GM12801 (cell line): ENCODE results near the gene TTLL10.

ENCODE experiments used
- CTCF ChIP-seq: IDR thresholded peaks from one replicate; pipeline ENCODE4 v1.5.1; 2011; ENCODE audit warnings: control low read depth; ENCODE audit not compliant: insufficient read length; ENCODE audit errors: extremely low read depth

Gene TTLL10

DNA sequence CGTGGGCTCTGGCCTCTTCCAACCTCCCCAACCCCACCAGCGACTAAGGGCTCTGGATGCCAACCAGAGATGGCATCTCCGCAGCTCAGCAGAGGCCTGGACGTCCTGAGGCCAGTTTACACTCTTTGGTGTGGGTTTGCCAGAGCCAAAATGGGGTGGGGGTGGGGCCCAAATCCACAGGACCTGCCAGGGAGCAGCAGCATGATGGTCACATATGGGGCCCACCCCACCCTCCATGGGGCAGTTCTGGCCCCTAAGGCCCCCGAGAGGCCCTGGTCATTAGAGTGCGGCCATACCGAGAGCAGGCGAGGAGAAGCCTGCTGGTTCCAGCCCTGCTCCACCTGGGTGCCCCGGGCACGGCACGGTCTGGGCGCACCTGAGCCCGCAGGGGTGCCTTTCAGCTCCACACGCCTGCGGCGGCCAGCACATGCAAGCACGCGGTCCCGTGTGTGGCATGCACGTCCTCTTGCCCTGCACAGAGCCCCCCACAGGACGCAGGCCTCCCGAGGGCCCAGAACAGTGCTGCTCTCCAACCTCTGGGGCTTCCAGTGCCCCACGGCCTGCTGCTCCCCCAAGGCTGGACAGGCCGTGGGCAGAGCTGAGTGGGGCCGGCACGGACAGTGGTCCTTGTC is 68.0 kb downstream of the TTLL10 start:
- TF ChIP-seq CTCF, result no peak

DNA sequence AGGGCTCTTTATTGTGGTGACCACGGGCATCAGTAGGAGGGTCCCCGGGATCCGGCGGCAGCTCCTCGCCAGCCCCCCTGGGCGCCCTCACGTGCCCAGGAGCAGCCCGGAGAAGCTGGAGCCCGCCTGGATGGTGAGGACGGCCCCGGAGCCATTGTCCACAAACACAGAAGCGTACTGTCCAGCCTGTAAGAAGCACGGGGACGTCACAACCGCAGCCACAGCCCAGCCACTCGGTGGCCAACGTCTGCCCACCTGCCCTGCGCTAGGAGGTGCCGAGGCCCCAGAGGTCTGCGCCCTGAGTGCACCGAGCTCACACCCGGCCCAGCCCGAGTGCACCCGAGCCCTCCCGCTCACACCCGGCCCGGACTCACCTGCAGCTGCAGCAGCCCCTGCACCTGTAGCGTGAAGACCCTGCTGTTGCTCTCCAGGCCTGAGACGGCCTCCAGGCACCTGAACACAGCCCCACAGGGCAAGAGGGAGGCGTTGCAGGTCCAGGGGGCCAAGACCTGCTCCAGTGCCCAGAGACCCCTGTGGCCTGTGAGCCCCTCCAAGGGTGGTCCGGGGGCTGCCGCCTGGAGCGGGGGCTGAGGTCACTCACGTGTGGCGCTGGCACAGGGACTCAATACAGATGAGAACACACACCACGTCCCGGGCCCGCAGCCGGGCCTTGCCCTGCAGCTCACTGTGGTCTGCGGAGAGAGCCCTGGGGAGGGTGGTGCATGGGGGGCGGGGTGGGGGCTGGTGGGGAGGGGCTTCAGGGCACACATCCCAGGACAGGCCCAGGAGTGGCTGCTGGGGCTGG is 69.0 kb downstream of the TTLL10 start:
- no peak for TF ChIP-seq CTCF

GRCh38 chr1:1243266-1243660 is 69.6 kb downstream of the TTLL10 start:
- no peak for TF ChIP-seq CTCF

DNA sequence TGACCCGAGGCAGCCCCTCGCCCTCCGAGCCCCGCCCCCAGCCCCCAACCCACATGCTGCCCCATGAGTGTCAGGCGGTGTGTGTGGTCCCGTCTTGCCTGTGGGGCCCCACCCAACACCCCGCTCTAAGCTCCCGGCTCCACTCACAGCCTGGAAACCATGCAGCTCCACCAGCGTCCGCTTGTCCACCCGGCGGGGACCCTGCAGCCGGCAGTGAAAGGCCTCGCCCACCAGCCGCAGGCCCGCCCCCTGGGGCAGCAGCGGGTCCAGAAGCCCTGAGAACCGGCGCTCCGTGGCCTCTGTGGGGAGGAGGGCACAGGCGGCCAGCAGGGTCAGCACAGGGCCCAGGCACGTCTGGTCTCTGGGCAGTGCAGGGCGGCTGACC is 70.1 kb downstream of the TTLL10 start:
- no peak for TF ChIP-seq CTCF

DNA sequence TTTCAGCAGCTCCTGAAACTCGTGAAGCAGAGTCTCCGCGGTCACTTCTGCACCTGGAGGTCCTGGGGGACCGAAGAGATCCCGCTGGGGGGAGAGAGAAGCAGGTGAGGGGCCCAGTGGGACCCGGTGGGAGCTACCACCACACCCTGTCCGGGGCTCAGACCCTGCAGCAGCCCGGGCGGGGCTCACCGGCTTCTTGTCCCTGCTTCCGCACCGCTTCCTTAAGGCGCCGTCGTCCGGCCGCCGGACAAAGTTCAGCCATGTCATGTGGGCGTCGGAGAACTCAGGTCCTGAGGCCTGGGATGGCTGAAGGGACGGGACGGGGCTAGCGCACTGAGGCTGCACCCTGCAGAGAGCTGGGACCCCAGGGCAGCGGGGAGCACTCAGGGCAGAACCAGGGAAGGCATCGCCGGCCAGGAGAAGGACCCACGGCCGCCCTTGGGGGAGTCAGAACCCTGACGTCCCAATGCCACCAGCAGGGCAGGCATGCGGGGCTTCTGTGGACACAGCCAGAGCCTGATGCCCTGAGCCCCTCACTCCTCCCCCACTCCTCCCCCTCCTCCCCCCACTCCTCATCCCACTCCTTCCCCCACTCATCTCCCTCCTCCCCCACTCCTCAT is 70.6 kb downstream of the TTLL10 start:
- TF ChIP-seq CTCF, result no peak

DNA sequence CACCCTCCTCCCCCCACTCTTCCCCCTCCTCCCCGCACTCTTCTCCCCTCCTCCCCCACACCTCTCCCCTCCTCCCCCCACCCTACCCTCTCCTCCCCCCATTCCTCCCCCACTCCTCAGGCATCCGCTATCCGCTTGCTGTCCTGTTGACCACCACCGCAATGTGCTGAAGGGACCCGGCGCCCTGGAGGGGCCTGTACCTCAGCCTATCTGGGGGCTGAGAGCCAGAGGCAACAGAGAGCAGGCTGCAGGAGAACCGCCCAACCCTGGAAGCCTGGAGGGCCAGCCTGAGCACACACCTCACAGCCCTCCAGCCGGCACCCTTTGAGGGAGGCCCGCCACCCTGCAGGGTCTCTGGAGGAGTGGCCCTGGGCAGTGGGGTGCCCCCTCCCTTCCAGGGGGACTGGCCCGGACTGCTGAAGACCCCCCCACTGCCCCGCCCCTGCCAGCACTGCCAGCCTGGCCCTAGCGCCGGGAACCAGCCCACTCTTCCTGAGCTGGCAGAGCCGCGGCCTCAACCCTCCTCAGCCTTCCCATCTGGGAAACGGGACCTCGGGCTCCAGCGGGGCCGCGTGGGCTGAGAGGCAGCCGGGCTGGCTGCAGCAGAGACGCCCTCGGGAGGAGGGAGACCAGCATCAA is 71.6 kb downstream of the TTLL10 start:
- TF ChIP-seq CTCF, result no peak

DNA sequence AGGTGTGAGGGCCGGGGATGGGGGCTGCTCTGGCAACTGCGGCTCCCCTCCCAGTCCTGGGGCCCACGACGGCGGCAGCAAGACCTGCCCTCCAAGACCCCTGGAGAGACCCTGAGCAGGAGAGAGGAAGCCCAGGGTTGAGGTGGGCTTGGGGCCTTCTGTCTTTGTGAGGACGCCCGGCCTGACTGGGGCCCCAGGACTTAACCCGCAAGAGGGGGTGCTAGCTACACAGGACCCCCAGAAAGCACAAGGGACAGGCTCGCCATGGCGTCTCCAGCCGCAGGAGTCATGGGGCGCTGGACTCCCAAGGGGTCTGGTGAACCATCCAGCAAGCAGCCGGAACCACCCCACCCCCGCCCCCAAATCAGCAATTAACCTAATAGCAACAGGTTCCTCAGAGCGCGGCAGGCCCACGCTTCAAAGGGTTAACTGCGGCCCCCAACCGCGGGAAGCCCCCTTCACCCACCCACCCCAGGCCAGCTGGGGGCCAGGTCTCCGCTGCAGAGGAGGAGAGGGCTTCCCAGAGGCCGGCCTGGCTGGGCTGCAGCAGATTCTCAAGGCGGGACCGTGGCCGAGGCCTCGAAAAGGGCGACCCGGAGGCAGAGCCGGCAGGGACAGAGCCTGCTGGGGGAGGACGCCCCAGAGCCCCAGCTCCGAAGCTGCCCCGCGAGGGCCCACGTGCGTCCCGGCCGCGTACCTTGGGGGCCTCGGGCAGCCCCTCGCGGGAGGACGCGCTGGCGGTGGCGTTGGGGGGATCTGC is 72.3 kb downstream of the TTLL10 start:
- no peak for TF ChIP-seq CTCF
